ENCODE measurements around the gene ACTL7B.
"Not testable (repeated sequence)": the region's sequence is repeated elsewhere in the genome, so short reads cannot be mapped to it uniquely, and the experiment has no call there.

ACTL7B gene

GRCh38 chr9:108854641-108855528 is 901 bp downstream of the ACTL7B start:
- H3K4me3 ChIP-seq (ENCODE audit: low read depth, low read length), result no peak overlapping the region
- DNase-seq (ENCODE audit: low read depth), result no peak
- TF ChIP-seq, protein P1, sequence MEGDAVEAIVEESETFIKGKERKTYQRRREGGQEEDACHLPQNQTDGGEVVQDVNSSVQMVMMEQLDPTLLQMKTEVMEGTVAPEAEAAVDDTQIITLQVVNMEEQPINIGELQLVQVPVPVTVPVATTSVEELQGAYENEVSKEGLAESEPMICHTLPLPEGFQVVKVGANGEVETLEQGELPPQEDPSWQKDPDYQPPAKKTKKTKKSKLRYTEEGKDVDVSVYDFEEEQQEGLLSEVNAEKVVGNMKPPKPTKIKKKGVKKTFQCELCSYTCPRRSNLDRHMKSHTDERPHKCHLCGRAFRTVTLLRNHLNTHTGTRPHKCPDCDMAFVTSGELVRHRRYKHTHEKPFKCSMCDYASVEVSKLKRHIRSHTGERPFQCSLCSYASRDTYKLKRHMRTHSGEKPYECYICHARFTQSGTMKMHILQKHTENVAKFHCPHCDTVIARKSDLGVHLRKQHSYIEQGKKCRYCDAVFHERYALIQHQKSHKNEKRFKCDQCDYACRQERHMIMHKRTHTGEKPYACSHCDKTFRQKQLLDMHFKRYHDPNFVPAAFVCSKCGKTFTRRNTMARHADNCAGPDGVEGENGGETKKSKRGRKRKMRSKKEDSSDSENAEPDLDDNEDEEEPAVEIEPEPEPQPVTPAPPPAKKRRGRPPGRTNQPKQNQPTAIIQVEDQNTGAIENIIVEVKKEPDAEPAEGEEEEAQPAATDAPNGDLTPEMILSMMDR (conservative IDR thresholded peaks at IDR 0.05; ENCODE audit: low read depth, low read length), result no peak

- no peak overlapping the region for H3K4me3 ChIP-seq (ENCODE audit: low read depth, low read length)
- no peak for DNase-seq (ENCODE audit: low read depth)
- TF ChIP-seq, protein P1 (conservative IDR thresholded peaks at IDR 0.05; ENCODE audit: low read depth, low read length), result no peak
Measured at GRCh38 chr9:108854094-108854493, 1.7 kb downstream of the ACTL7B start.

DNA sequence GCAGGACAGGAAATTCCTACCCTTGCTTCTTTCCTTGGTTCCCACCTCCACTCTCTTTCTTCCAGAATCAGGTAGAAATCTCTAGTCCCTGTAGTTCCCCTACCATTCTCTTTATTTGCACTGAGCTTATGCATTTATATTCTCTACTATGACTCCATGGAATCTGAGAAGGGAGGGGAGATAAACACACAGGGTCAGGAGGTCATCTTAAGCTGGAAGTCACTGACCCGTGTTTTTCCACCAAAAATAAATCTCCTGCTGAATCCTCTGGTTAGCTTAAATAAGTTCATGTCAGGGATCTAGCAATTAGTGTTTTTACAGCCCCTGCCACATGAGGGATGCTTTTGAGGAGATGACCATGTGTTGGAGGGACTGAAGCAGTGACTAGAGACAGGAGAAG is 3.7 kb downstream of the ACTL7B start:
- TF ChIP-seq, protein P1 (conservative IDR thresholded peaks at IDR 0.05; ENCODE audit: low read depth, low read length), result no peak
- DNase-seq (ENCODE audit: low read depth), result no peak
- H3K4me3 ChIP-seq (ENCODE audit: low read depth, low read length), result no peak overlapping the region

DNA sequence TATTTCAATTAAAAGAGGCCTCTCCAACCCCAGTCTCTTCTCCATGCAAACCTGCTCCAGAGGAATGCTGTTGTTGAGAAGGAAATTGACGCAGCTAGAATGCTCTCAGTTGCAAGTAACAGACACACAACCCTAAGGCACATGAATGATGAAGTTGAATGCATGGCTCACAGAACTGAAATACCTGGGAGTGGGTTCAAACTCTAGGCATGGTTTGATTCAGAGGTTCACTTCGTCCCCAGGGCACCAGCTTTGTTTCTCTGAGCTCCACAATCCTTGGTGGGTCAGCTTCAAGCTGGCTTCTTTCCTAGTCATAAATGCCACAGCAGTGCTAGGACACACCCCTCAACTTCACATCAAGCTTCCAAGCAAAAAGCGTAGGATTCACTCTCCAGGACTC is 4.6 kb downstream of the ACTL7B start:
- no peak overlapping the region for H3K4me3 ChIP-seq (ENCODE audit: low read depth, low read length)
- TF ChIP-seq, protein P1 (conservative IDR thresholded peaks at IDR 0.05; ENCODE audit: low read depth, low read length), result no peak
- DNase-seq (ENCODE audit: low read depth), result no peak

DNA sequence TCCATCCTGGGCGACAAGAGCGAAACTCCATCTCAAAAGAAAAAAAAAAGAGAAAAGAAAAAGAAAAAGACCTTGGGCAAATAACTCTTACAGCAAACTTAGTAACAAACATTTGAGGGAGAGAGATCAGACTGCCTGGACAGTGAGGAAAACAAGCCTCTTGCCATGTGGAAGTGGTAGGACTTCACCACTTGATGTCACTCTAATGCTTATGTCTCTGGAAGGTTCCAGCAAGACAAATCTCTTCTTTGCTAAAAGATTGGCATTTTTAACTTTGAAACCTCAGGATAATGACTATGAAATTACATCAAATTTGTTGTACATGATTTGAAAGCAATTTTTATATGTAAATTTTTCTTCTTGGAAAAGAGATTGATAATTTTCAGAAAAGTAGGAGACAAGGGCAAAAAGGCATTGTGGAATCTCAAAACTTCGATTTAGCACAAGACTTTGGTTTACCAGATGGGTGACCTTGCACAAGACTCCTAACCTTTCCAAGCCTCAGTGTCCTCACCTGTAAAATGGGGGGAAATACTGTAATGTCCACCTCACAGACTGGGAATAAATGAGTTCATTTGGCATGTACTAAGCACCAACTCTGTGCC is 5.4 kb downstream of the ACTL7B start:
- TF ChIP-seq, protein P1 (conservative IDR thresholded peaks at IDR 0.05; ENCODE audit: low read depth, low read length), result peak; percentile 62
- peak; percentile 78 for DNase-seq (ENCODE audit: low read depth)
- no peak overlapping the region for H3K4me3 ChIP-seq (ENCODE audit: low read depth, low read length)

- H3K4me3 ChIP-seq (ENCODE audit: low read depth, low read length); DNase-seq (ENCODE audit: low read depth): not testable (repeated sequence)
Measured at GRCh38 chr9:108848296-108848695, 7.5 kb downstream of the ACTL7B start.

- DNase-seq (ENCODE audit: low read depth), result no peak
- no peak overlapping the region for H3K4me3 ChIP-seq (ENCODE audit: low read depth, low read length)
- TF ChIP-seq, protein P1 (conservative IDR thresholded peaks at IDR 0.05; ENCODE audit: low read depth, low read length), result no peak
Measured at GRCh38 chr9:108845947-108846346, 9.8 kb downstream of the ACTL7B start.

Measured in choroid plexus epithelial cell (primary cell).